ENCODE results near the gene HTR6. TPM values are rescaled to one million over a fixed set of nuclear protein-coding genes. Genes with fewer than 3 reads are reported as not detected.

Gene HTR6
- total RNA-seq, 2 experiments from 2014 or later: not detected

DNA sequence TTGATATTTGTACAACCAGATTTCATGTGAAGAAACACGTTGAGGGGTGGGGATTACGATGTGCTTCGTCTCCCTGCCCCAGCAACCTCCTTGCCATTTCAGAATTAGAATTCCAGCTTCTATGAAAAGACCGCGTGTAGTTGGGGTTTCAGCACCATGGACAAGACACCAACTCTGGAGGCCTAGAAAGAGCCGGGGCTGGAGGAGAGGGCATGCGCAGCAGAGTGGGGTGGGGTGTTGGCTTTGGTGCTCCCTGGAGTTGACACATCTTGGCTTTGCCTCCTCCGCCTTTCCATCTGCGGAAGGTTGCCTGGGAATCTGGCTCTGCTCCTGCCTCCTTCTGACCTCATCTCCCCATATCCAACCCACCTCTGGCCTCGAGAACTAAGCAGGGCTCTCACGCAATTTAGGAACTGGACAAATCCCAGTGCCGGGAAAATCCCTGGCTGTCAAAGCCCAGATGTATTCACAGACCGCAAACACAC is 11.8 kb downstream of the HTR6 start:
- intact Hi-C loops (cut with micrococcal nuclease; ENCODE audit: unreplicated experiment): no loop called here
- no TSS peak for BruUV-seq (replicated peaks)
- no peaks in the 10 kb centered on the region for H3K79me2 ChIP-seq (ENCODE audit: insufficient read depth, low read depth, low read length)
- no peak overlapping the region for H3K4me2 ChIP-seq (ENCODE audit: low read length)
- no peaks in the 10 kb centered on the region for H4K20me1 ChIP-seq (ENCODE audit: insufficient read depth, low read length)
- H3K9me3 ChIP-seq (ENCODE audit: low read length): no peaks in the 10 kb centered on the region
- POLR2A ChIA-PET: no interaction called here
- CTCF ChIA-PET (ENCODE audit: unreplicated experiment): no interaction called here
- no peak overlapping the region for H2AFZ ChIP-seq (ENCODE audit: low read length)
- no peaks in the 10 kb centered on the region for H3K9me2 ChIP-seq (ENCODE audit: insufficient read depth, low read length)
- H3K4me3 ChIP-seq (ENCODE audit: low read depth, low read length, poor library complexity, severe bottlenecking): no peak overlapping the region
- TF ChIP-seq EZH2phosphoT487 (IDR thresholded peaks at IDR 0.05; ENCODE audit: borderline replicate concordance, low read depth, low read length) (no peak), CTCF (conservative IDR thresholded peaks at IDR 0.05; ENCODE audit: low read length) (no peak)
- no peaks in the 10 kb centered on the region for H3K4me1 ChIP-seq (ENCODE audit: insufficient read depth, low read length, poor library complexity, severe bottlenecking)
- DNase-seq (ENCODE audit: low spot score): no peak
- no peak overlapping the region for H3K27ac ChIP-seq (ENCODE audit: low read depth, low read length, poor library complexity, severe bottlenecking)
- H3K36me3 ChIP-seq (ENCODE audit: insufficient read depth, low read length): no peaks in the 10 kb centered on the region

GRCh38 chr1:19678493-19678892 is 13.8 kb downstream of the HTR6 start:
- H2AFZ ChIP-seq (ENCODE audit: low read length): no peak overlapping the region
- no peak for DNase-seq (ENCODE audit: low spot score)
- H3K27ac ChIP-seq (ENCODE audit: low read depth, low read length, poor library complexity, severe bottlenecking): no peak overlapping the region
- H3K9me2 ChIP-seq (ENCODE audit: insufficient read depth, low read length): no peaks in the 10 kb centered on the region
- H3K79me2 ChIP-seq (ENCODE audit: insufficient read depth, low read depth, low read length): no peaks in the 10 kb centered on the region
- no peaks in the 10 kb centered on the region for H4K20me1 ChIP-seq (ENCODE audit: insufficient read depth, low read length)
- no peaks in the 10 kb centered on the region for H3K36me3 ChIP-seq (ENCODE audit: insufficient read depth, low read length)
- POLR2A ChIA-PET: no interaction called here
- CTCF ChIA-PET (ENCODE audit: unreplicated experiment): no interaction called here
- H3K4me3 ChIP-seq (ENCODE audit: low read depth, low read length, poor library complexity, severe bottlenecking): no peak overlapping the region
- no peaks in the 10 kb centered on the region for H3K9me3 ChIP-seq (ENCODE audit: low read length)
- no peak overlapping the region for H3K4me2 ChIP-seq (ENCODE audit: low read length)
- TF ChIP-seq CTCF (conservative IDR thresholded peaks at IDR 0.05; ENCODE audit: low read length) (no peak), EZH2phosphoT487 (IDR thresholded peaks at IDR 0.05; ENCODE audit: borderline replicate concordance, low read depth, low read length) (no peak)
- no TSS peak for BruUV-seq (replicated peaks)
- intact Hi-C loops (cut with micrococcal nuclease; ENCODE audit: unreplicated experiment): no loop called here
- no peaks in the 10 kb centered on the region for H3K4me1 ChIP-seq (ENCODE audit: insufficient read depth, low read length, poor library complexity, severe bottlenecking)

GRCh38 chr1:19678931-19679453 is 14.3 kb downstream of the HTR6 start:
- Histone ChIP-seq H3K4me3 (ENCODE audit: low read depth, low read length, poor library complexity, severe bottlenecking) (no peak overlapping the region), H2AFZ (ENCODE audit: low read length) (no peak overlapping the region), H3K9me3 (ENCODE audit: low read length) (no peaks in the 10 kb centered on the region), H3K27ac (ENCODE audit: low read depth, low read length, poor library complexity, severe bottlenecking) (no peak overlapping the region), H3K4me2 (ENCODE audit: low read length) (no peak overlapping the region), H3K9me2 (ENCODE audit: insufficient read depth, low read length) (no peaks in the 10 kb centered on the region), H4K20me1 (ENCODE audit: insufficient read depth, low read length) (no peaks in the 10 kb centered on the region), H3K36me3 (ENCODE audit: insufficient read depth, low read length) (no peaks in the 10 kb centered on the region), H3K4me1 (ENCODE audit: insufficient read depth, low read length, poor library complexity, severe bottlenecking) (no peaks in the 10 kb centered on the region), H3K79me2 (ENCODE audit: insufficient read depth, low read depth, low read length) (no peaks in the 10 kb centered on the region)
- POLR2A ChIA-PET: interaction anchor here (0.6 kb wide), 1 partner anchor 524 kb away, joined by 3 read pairs; no protein-coding TSS in a partner anchor
- no TSS peak for BruUV-seq (replicated peaks)
- intact Hi-C loops (cut with micrococcal nuclease; ENCODE audit: unreplicated experiment): no loop called here
- TF ChIP-seq CTCF (conservative IDR thresholded peaks at IDR 0.05; ENCODE audit: low read length) (no peak), EZH2phosphoT487 (IDR thresholded peaks at IDR 0.05; ENCODE audit: borderline replicate concordance, low read depth, low read length) (no peak)
- DNase-seq (ENCODE audit: low spot score): no peak
- CTCF ChIA-PET (ENCODE audit: unreplicated experiment): no interaction called here

All from OCI-LY7 (cell line).